ENCODE measurements around the gene MTTP.

GRCh38 chr4:99657798-99658197 is 83.2 kb downstream of the MTTP start, which contains the start of gene C4orf54:
- no peak for TF ChIP-seq CTCF (conservative IDR thresholded peaks at IDR 0.05)
- no peak for TF ChIP-seq EZH2 (IDR thresholded peaks at IDR 0.05; ENCODE audit: low read depth)

Data from PC-9 (cell line).